ENCODE data around the gene STXBP6.

STXBP6 gene

GRCh38 chr14:24935796-24936195, 114.2 kb downstream of the STXBP6 start:
- no peaks in the 10 kb centered on the region for H3K4me1 ChIP-seq
- DNase-seq: no peak
- H3K36me3 ChIP-seq: no peaks in the 10 kb centered on the region
- no peak for TF ChIP-seq CTCF (IDR thresholded peaks at IDR 0.05; ENCODE audit: low read depth, low read length)
- H3K27me3 ChIP-seq: no peaks in the 10 kb centered on the region
- no peaks in the 10 kb centered on the region for H3K9me3 ChIP-seq
- no peak overlapping the region for H3K4me3 ChIP-seq (ENCODE audit: low read depth, low read length)

DNA sequence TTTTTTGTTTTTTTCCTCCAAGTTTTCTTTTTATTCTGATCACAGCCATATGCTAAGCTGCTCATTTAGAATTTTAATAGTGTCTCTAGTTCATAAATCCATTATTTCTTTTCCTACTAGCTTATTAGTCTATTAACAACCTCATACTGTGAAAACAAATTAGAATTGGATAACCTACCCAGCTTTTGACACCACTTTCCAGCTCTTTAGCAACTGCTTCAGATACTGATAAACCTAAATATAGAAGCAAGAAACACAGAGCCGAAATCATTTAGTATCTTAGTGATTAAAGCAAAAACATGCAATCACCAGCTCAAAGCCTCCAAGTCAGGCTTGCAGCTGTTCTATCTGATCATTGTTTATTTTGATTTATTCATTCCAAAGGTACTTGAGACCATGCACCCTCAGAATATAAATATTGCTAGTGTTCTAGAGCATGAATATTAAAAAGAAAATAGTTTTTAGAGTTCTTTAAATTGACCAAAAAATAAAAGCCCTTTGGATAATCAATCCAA, 121.5 kb downstream of the STXBP6 start:
- no peak overlapping the region for H3K4me3 ChIP-seq (ENCODE audit: low read depth, low read length)
- no peaks in the 10 kb centered on the region for H3K4me1 ChIP-seq
- no peaks in the 10 kb centered on the region for H3K27me3 ChIP-seq
- TF ChIP-seq CTCF (IDR thresholded peaks at IDR 0.05; ENCODE audit: low read depth, low read length): no peak
- no peak for DNase-seq
- H3K36me3 ChIP-seq: no peaks in the 10 kb centered on the region
- no peaks in the 10 kb centered on the region for H3K9me3 ChIP-seq

GRCh38 chr14:24927809-24928208, 122.1 kb downstream of the STXBP6 start:
- no peak for DNase-seq
- Histone ChIP-seq H3K9me3 (no peaks in the 10 kb centered on the region), H3K36me3 (no peaks in the 10 kb centered on the region), H3K4me1 (no peaks in the 10 kb centered on the region), H3K27me3 (no peaks in the 10 kb centered on the region), H3K4me3 (ENCODE audit: low read depth, low read length) (no peak overlapping the region)
- TF ChIP-seq CTCF (IDR thresholded peaks at IDR 0.05; ENCODE audit: low read depth, low read length): no peak

DNA sequence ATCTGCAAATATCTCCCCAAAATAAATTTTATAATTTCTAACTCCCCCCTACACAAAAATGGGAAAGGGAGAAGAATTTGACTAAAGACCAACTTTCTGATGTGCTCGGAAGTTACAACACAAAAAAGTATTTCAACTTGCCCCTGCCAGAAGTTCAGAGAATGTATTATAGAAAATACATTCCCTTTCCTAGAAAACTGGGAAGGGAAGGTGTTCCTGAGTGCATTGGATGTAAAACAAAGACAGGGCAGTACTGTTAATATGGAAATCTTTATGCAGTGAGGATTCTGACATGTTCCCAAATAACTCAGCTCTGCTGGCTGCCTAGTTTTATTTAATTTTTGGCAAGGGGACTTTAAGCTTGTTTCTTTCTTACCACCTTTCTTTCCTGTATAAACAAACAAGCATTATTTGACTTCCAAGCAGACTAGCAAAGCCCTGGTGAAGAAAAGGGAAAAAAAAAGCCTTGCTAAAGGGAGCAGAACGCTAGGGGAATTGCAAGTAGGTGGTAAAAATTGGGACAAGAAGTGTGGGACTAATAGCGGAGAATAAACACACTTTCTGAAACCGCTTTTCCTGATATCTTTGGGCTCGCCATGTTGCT, 124.1 kb downstream of the STXBP6 start:
- TF ChIP-seq CTCF (IDR thresholded peaks at IDR 0.05; ENCODE audit: low read depth, low read length): no peak
- no peak for DNase-seq
- no peaks in the 10 kb centered on the region for H3K9me3 ChIP-seq
- no peaks in the 10 kb centered on the region for H3K27me3 ChIP-seq
- H3K4me3 ChIP-seq (ENCODE audit: low read depth, low read length): no peak overlapping the region
- H3K36me3 ChIP-seq: no peaks in the 10 kb centered on the region
- no peaks in the 10 kb centered on the region for H3K4me1 ChIP-seq

- Histone ChIP-seq H3K9me3 (no peaks in the 10 kb centered on the region), H3K36me3 (no peaks in the 10 kb centered on the region), H3K4me1 (no peaks in the 10 kb centered on the region), H3K27me3 (no peaks in the 10 kb centered on the region), H3K4me3 (ENCODE audit: low read depth, low read length) (no peak overlapping the region)
- DNase-seq: no peak
- no peak for TF ChIP-seq CTCF (IDR thresholded peaks at IDR 0.05; ENCODE audit: low read depth, low read length)
These were observed 125.4 kb downstream of the STXBP6 start for GRCh38 chr14:24924544-24924943.

DNA sequence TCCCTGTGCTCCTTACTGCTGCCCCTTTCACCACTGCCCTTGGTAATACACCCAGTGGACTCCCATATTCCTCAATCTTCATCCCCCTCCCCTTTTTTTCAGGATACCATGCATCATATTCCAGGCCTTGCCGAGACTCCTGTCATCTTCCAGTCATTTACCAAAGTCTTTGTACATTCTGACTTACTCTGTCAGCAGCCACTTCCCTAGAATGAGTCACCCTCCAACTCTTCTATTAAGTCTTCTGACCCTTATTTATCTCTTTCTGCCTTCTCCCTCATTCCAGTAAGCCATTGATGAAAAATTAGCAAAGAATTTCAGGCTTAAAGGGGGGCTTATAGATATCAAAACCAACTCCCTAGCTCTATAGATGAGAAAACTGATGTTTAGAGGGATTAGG, 128.0 kb downstream of the STXBP6 start:
- H3K27me3 ChIP-seq: no peaks in the 10 kb centered on the region
- DNase-seq: no peak
- TF ChIP-seq CTCF (IDR thresholded peaks at IDR 0.05; ENCODE audit: low read depth, low read length): no peak
- no peaks in the 10 kb centered on the region for H3K4me1 ChIP-seq
- no peaks in the 10 kb centered on the region for H3K36me3 ChIP-seq
- no peaks in the 10 kb centered on the region for H3K9me3 ChIP-seq
- H3K4me3 ChIP-seq (ENCODE audit: low read depth, low read length): no peak overlapping the region

Measured in BE2C (cell line).